HEK293T (cell line): ENCODE measurements around the gene RNLS.
"Not testable (repeated sequence)": the region's sequence is repeated elsewhere in the genome, so short reads cannot be mapped to it uniquely, and the experiment has no call there.

ENCODE experiments used
- CTCF ChIA-PET: fragments of 350-600 bp; formaldehyde crosslinking; extraction: SDS; loops from one replicate; lab custom pipeline; 2021; ENCODE audit warnings: antibody characterized with exemption, inconsistent platforms; lab: Yijun Ruan, JAX
- POLR2A ChIA-PET: fragments of 350-600 bp; formaldehyde crosslinking; extraction: SDS; loops from one replicate; lab custom pipeline; 2020; ENCODE audit warnings: antibody characterized with exemption, inconsistent platforms; lab: Yijun Ruan, JAX
- DNase-seq: peaks from one replicate; pipeline ENCODE4 v3.0.0; 2012; ENCODE audit warnings: mixed read lengths; ENCODE audit errors: extremely low spot score
- ARNT ChIP-seq: fragments of 450-650 bp; IDR thresholded peaks from 2 replicates; pipeline ENCODE4 v1.6.1; 2017; ENCODE audit warnings: mild to moderate bottlenecking
- BHLHE40 ChIP-seq: fragments of 450-650 bp; IDR thresholded peaks from 2 replicates; pipeline ENCODE4 v1.6.1; 2016; ENCODE audit warnings: mild to moderate bottlenecking, moderate library complexity, borderline replicate concordance
- CTBP1 ChIP-seq: fragments of 450-650 bp; IDR thresholded peaks from 2 replicates; pipeline ENCODE4 v1.6.1; 2016; ENCODE audit warnings: borderline replicate concordance
- ELF4 ChIP-seq: fragments of 450-650 bp; IDR thresholded peaks from 2 replicates; pipeline ENCODE4 v1.6.1; 2017; ENCODE audit warnings: antibody characterized with exemption
- FOXA1 ChIP-seq: fragments of 450-650 bp; IDR thresholded peaks from 2 replicates; pipeline ENCODE4 v1.6.1; 2016; ENCODE audit warnings: mild to moderate bottlenecking
- FOXK2 ChIP-seq: fragments of 450-650 bp; IDR thresholded peaks from 2 replicates; pipeline ENCODE4 v1.6.1; 2016; ENCODE audit warnings: mild to moderate bottlenecking
- FOXM1 ChIP-seq: fragments of 450-650 bp; IDR thresholded peaks from 2 replicates; pipeline ENCODE4 v1.6.1; 2017; ENCODE audit warnings: mild to moderate bottlenecking, borderline replicate concordance
- HDGF ChIP-seq: fragments of 450-650 bp; IDR thresholded peaks from 2 replicates; pipeline ENCODE4 v1.6.1; 2017; ENCODE audit warnings: antibody characterized with exemption, borderline replicate concordance
- L3MBTL2 ChIP-seq: fragments of 450-650 bp; conservative IDR thresholded peaks from 2 replicates; pipeline ENCODE4 v1.6.1; 2016; ENCODE audit warnings: mild to moderate bottlenecking
- LEF1 ChIP-seq: fragments of 450-650 bp; IDR thresholded peaks from 2 replicates; pipeline ENCODE4 v1.6.1; 2017; ENCODE audit warnings: mild to moderate bottlenecking, borderline replicate concordance
- NFRKB ChIP-seq: fragments of 450-650 bp; IDR thresholded peaks from 2 replicates; pipeline ENCODE4 v1.6.1; 2016; ENCODE audit warnings: mild to moderate bottlenecking, moderate library complexity
- PKNOX1 ChIP-seq: fragments of 450-650 bp; IDR thresholded peaks from 2 replicates; pipeline ENCODE4 v1.6.1; 2016
- SP1 ChIP-seq: fragments of 450-650 bp; IDR thresholded peaks from 2 replicates; pipeline ENCODE4 v1.6.1; 2017
- SUZ12 ChIP-seq: fragments of 450-650 bp; IDR thresholded peaks from 2 replicates; pipeline ENCODE4 v1.6.1; 2016; ENCODE audit warnings: mild to moderate bottlenecking
- TARDBP ChIP-seq: fragments of 450-650 bp; IDR thresholded peaks from 2 replicates; pipeline ENCODE4 v1.6.1; 2016
- ZNF384 ChIP-seq: fragments of 450-650 bp; IDR thresholded peaks from 2 replicates; pipeline ENCODE4 v1.6.1; 2016

The RNLS gene

GRCh38 chr10:88491314-88491713 is 91.8 kb downstream of the RNLS start:
- ChIA-PET POLR2A (no interaction called here), CTCF (no interaction called here)
- DNase-seq = no peak
- TF ChIP-seq TARDBP = no peak
- TF ChIP-seq FOXA1 = no peak
- TF ChIP-seq PKNOX1 = no peak

GRCh38 chr10:88490231-88490980 is 92.7 kb downstream of the RNLS start:
- TF ChIP-seq SP1 = no peak
- TF ChIP-seq CTBP1 = no peak
- TF ChIP-seq NFRKB = no peak
- TF ChIP-seq ELF4 = no peak
- no peak for TF ChIP-seq ARNT
- ChIA-PET POLR2A (no interaction called here), CTCF (interaction anchor here (0.8 kb wide), 1 partner anchor 12 kb away, joined by 4 read pairs; no protein-coding TSS in a partner anchor)
- DNase-seq = no peak

- ChIA-PET CTCF (no interaction called here), POLR2A (no interaction called here)
Observed at GRCh38 chr10:88489107-88489506, 94.0 kb downstream of the RNLS start.

GRCh38 chr10:88486816-88487215 is 96.3 kb downstream of the RNLS start:
- CTCF ChIA-PET = interaction anchor here (0.7 kb wide), 1 partner anchor 68 kb away, joined by 3 read pairs; no protein-coding TSS in a partner anchor
- DNase-seq, POLR2A ChIA-PET: not testable (repeated sequence)

More at GRCh38 chr10:88489107-88489506, 94.0 kb downstream of the RNLS start:
- TF ChIP-seq BHLHE40 (no peak), FOXM1 (no peak), L3MBTL2 (no peak), HDGF (no peak), ELF4 (no peak), CTBP1 (no peak), PKNOX1 (no peak), ARNT (no peak), SUZ12 (no peak), SP1 (no peak)
- no peak for DNase-seq

GRCh38 chr10:88482220-88482619 is 100.9 kb downstream of the RNLS start:
- ChIA-PET POLR2A (interaction anchor here (0.9 kb wide), 1 partner anchor 623 kb away, joined by 3 read pairs; no protein-coding TSS in a partner anchor), CTCF (no interaction called here)
- TF ChIP-seq ZNF384 = no peak
- no peak for TF ChIP-seq SP1
- no peak for TF ChIP-seq FOXM1
- TF ChIP-seq ELF4 = no peak
- DNase-seq = no peak

GRCh38 chr10:88478256-88478655 is 104.9 kb downstream of the RNLS start:
- DNase-seq = no peak
- ChIA-PET POLR2A (no interaction called here), CTCF (no interaction called here)
- no peak for TF ChIP-seq TARDBP
- no peak for TF ChIP-seq HDGF
- no peak for TF ChIP-seq FOXM1
- no peak for TF ChIP-seq ZNF384
- no peak for TF ChIP-seq SUZ12
- TF ChIP-seq PKNOX1 = no peak
- no peak for TF ChIP-seq ELF4
- TF ChIP-seq ARNT = no peak
- no peak for TF ChIP-seq SP1
- no peak for TF ChIP-seq FOXA1
- TF ChIP-seq BHLHE40 = no peak
- no peak for TF ChIP-seq FOXK2
- TF ChIP-seq CTBP1 = no peak

GRCh38 chr10:88477343-88478085 is 105.6 kb downstream of the RNLS start:
- TF ChIP-seq FOXK2 (no peak), NFRKB (no peak), ZNF384 (no peak), FOXM1 (no peak), LEF1 (no peak), ARNT (no peak), PKNOX1 (no peak), TARDBP (no peak), CTBP1 (no peak), L3MBTL2 (no peak), BHLHE40 (no peak), FOXA1 (no peak), SUZ12 (no peak), HDGF (no peak), SP1 (no peak), ELF4 (no peak)
- ChIA-PET CTCF (no interaction called here), POLR2A (no interaction called here)
- DNase-seq = no peak
